GM12891 (cell line): Measurements from ENCODE around the gene ST3GAL3.

Source experiments
- POLR2A ChIP-seq: IDR thresholded peaks from 2 replicates; pipeline ENCODE4 v1.6.1; 2011; ENCODE audit warnings: low read depth, low read length, control low read depth
- POLR2AphosphoS5 ChIP-seq: IDR thresholded peaks from 2 replicates; pipeline ENCODE4 v1.6.1; 2011; ENCODE audit warnings: low read depth, low read length, control low read depth
- SPI1 ChIP-seq: IDR thresholded peaks from 2 replicates; pipeline ENCODE4 v1.6.1; 2011; ENCODE audit warnings: low read depth, low read length, control low read depth
- TAF1 ChIP-seq: IDR thresholded peaks from 2 replicates; pipeline ENCODE4 v1.6.1; 2011; ENCODE audit warnings: low read depth, low read length, control low read depth

- TF ChIP-seq POLR2A (no peak), POLR2AphosphoS5 (no peak), SPI1 (no peak), TAF1 (no peak)
Observed at GRCh38 chr1:43953361-43953760, 246.0 kb downstream of the ST3GAL3 start.
